Lung (tissue), 12 donors: ENCODE data around the gene P2RY4. TPM values are rescaled to one million over a fixed set of nuclear protein-coding genes. Genes with fewer than 3 reads are reported as not detected.

Experiments
- ATAC-seq: fragments of 200-7000 bp; cut with Tn5 transposase; one replicate; pipeline ENCODE4 v1.9.1; 2020; ENCODE audit warnings: moderate number of reproducible peaks; ENCODE audit not compliant: insufficient read depth, low FRiP score
- DNase-seq, 3 donors: peaks; one replicate each; pipeline ENCODE4 v3.0.0-alpha.2; 2013 to 2017
- H3K27ac ChIP-seq, 2 donors: one replicate each; pipeline ENCODE4 v1.5.1; 2013; ENCODE audit warnings: mild to moderate bottlenecking in 2 of 2, moderate library complexity in 2 of 2, control low read depth in 1 of 2, inconsistent platforms in 1 of 2, low read depth in 1 of 2, low read length in 1 of 2
- H3K27me3 ChIP-seq, 3 donors: one replicate each; pipeline ENCODE4 v1.5.1; 2013; ENCODE audit warnings: low read length in 2 of 3; ENCODE audit not compliant: control insufficient read depth in 3 of 3, insufficient read depth in 3 of 3
- H3K36me3 ChIP-seq, 4 donors: one replicate each; pipeline ENCODE4 v1.5.1; 2013; ENCODE audit warnings: low read length in 4 of 4, mild to moderate bottlenecking in 1 of 4, moderate library complexity in 1 of 4; ENCODE audit not compliant: control insufficient read depth in 4 of 4, insufficient read depth in 4 of 4
- H3K4me1 ChIP-seq, 5 donors: one replicate each; pipeline ENCODE4 v1.5.1; 2013; ENCODE audit warnings: low read length in 5 of 5, mild to moderate bottlenecking in 2 of 5, moderate library complexity in 1 of 5; ENCODE audit not compliant: control insufficient read depth in 5 of 5, insufficient read depth in 5 of 5
- H3K4me3 ChIP-seq: one replicate; pipeline ENCODE4 v1.5.1; 2013; ENCODE audit warnings: mild to moderate bottlenecking, control low read depth, moderate library complexity
- H3K9ac ChIP-seq, 2 donors: one replicate each; pipeline ENCODE4 v1.5.1; 2013; ENCODE audit warnings: low read length in 2 of 2, control low read depth in 1 of 2; ENCODE audit not compliant: insufficient read depth in 1 of 2
- H3K9me3 ChIP-seq, 4 donors: one replicate each; pipeline ENCODE4 v1.5.1; 2013; ENCODE audit warnings: low read length in 3 of 4, mild to moderate bottlenecking in 1 of 4, moderate library complexity in 1 of 4; ENCODE audit not compliant: control insufficient read depth in 4 of 4, insufficient read depth in 3 of 4
- CTCF ChIP-seq: IDR thresholded peaks from 2 replicates; pipeline ENCODE4 v1.5.1; 2012; ENCODE audit warnings: mild to moderate bottlenecking; ENCODE audit errors: control extremely low read depth, extremely low read depth
- WGBS, 2 donors: extraction: QIAGEN DNeasy Blood & Tissue Kit; methylation state at CpG; one replicate each; pipeline ENCODE4 v1.1.7; 2013; 5-methylcytosine and 5-hydroxymethylcytosine counted together
- polyA plus RNA-seq, 2 donors: library from polyadenylated mRNA; stranded (reverse); fragments of 200-250 nt; gene quantifications; one replicate each; pipeline ENCODE4 v1.2.1, GENCODE V29; 2013
- total RNA-seq, 2 donors: library from RNA; depleted of rRNA in 1 of 2; stranded (reverse); fragments of >200 nt in 1 of 2; gene quantifications; one replicate each; pipeline ENCODE4 v1.2.1, GENCODE V29; 2014 to 2021
- donor health status: control.
- donor health status: control.
- donor health status: Bipolar disorder and iron deficiency.
- donor health status: healthy.
- donor health status: DM: yes; HTN: yes; CAD: no.

P2RY4 gene
- total and polyA plus RNA-seq, 4 donors: 0.06 to 1.3 (median 0.22) TPM

DNA sequence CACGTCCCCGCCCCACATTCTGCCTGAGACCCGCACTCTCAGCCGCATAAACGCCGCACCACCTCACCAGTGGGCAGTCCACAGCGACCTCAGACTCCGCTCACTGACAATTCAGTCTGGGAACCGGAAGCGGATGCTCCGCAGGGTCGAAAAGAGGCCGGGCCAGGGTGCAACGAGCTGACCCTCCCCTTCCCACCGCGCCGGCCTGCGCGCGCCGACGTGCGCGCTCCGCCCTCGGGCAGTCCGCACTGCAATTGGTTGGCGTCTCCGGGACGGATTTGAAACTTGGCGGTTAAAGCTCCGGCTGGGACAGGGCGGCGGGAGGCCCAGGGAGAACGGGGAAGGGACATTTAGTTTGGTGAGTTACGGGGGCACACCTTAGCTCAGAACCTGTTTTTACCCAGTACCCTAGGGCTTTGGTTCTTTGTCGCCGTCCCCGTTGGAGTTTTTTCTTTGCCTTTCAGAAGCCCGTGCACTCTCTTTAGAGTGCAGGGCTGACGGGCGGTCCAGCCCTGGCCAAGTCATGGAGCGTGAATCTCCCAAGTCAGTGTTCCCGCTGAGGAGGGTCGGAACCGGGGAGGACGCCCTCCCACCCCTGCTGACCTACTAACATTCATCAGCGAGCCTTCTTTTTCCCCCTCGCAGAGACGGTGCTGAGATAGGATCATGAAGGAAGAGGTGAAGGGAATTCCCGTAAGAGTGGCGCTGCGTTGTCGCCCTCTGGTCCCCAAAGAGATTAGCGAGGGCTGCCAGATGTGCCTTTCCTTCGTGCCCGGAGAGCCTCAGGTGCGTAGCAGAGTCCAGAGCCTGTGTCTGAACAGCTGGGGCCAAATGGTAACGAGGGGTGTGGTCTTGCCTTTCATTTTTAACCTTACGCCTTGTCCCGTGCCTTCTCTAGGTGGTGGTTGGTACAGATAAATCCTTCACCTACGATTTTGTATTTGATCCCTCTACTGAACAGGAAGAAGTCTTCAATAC lies 30.1 kb upstream of the P2RY4 start, which contains the start of the genes KIF4A and PDZD11:
Gene KIF4A (plus strand): TSS at position 312 of the 978 bp plus-strand sequence. CDS start 355 bp downstream, at position 667.
Gene PDZD11 (minus strand): TSS at position 135 of the 978 bp plus-strand sequence. CDS start 586 bp downstream, outside the sequence.
- peaks cover 0 to 8% (median 2%) of the 10 kb centered on the region in 4 donors for H3K36me3 ChIP-seq
- H3K9me3 ChIP-seq: peaks cover 0 to 2% (median 0%) of the 10 kb centered on the region in 4 donors
- 1 to 35% methylated on average over 50 to 62 of the region's 62 CpGs for WGBS, 2 donors
- no peaks in the 10 kb centered on the region for H3K27me3 ChIP-seq
- peak within 1 kb of the TSS; percentile 73 to 74 for H3K9ac ChIP-seq
- H3K27ac ChIP-seq: peak within 1 kb of the TSS; percentile 34 to 73
- H3K4me3 ChIP-seq: peak within 1 kb of the TSS; percentile 55
- TF ChIP-seq CTCF: no peak
- peaks cover 0 to 9% (median 0%) of the 10 kb centered on the region in 5 donors for H3K4me1 ChIP-seq
- peak; percentile 86 to 93 (median 89) for DNase-seq
- ATAC-seq: peak; percentile 99

- ATAC-seq (no peak), DNase-seq (no peak)
- 26 to 52% methylated on average over 11 of the region's 11 CpGs for WGBS, 2 donors
- TF ChIP-seq CTCF: no peak
- Histone ChIP-seq H3K4me3 (peak overlapping the region; percentile 55), H3K36me3 (peaks cover 0 to 8% (median 2%) of the 10 kb centered on the region in 4 donors), H3K27me3 (no peaks in the 10 kb centered on the region), H3K9ac (peak overlapping the region; percentile 73 to 74), H3K4me1 (peaks cover 0 to 9% (median 0%) of the 10 kb centered on the region in 5 donors), H3K27ac (peak overlapping the region; percentile 34 to 73), H3K9me3 (peaks cover 0 to 2% (median 0%) of the 10 kb centered on the region in 4 donors)
Observed at GRCh38 chrX:70289168-70289792, 29.3 kb upstream of the P2RY4 start.

- no peak for TF ChIP-seq CTCF
- WGBS, 2 donors: 92 to 96% methylated on average over 21 of the region's 21 CpGs
- H3K27ac ChIP-seq: no peak within 1 kb of the TSS
- no peaks in the 10 kb centered on the region for H3K4me1 ChIP-seq
- H3K4me3 ChIP-seq: no peak within 1 kb of the TSS
- peaks cover 0 to 6% (median 2%) of the 10 kb centered on the region in 4 donors for H3K36me3 ChIP-seq
- ATAC-seq (no peak), DNase-seq (no peak)
- peaks cover 0 to 4% (median 0%) of the 10 kb centered on the region in 4 donors for H3K9me3 ChIP-seq
- no peaks in the 10 kb centered on the region for H3K27me3 ChIP-seq
- H3K9ac ChIP-seq: no peak within 1 kb of the TSS
Observed at GRCh38 chrX:70281951-70282350, 21.9 kb upstream of the P2RY4 start, which contains the start of gene RAB41. RAB41 (plus strand) TSS chrX:70282172; CDS start chrX:70282218, 46 bp downstream.
